Left lobe of liver (tissue), 2 donors: ENCODE results near the gene PCSK4. TPM values are rescaled to one million over a fixed set of nuclear protein-coding genes. Genes with fewer than 3 reads are reported as not detected.
A peak's percentile ranks its signal among the peaks of the same experiment; 100 is the strongest.
"Not testable (repeated sequence)": the region's sequence is repeated elsewhere in the genome, so short reads cannot be mapped to it uniquely, and the experiment has no call there.

ENCODE experiments used
- ATAC-seq: fragments of 200-7000 bp; cut with Tn5 transposase; one replicate; pipeline ENCODE4 v1.9.1; 2020; ENCODE audit warnings: mild to moderate bottlenecking, moderate library complexity
- DNase-seq: peaks from one replicate; pipeline ENCODE4 v3.0.0-alpha.2; 2020; ENCODE audit warnings: low spot score
- total RNA-seq: library from RNA; stranded (reverse); gene quantifications from one replicate; pipeline ENCODE4 v1.2.1, GENCODE V29; 2021
- donor health status: DM: no; HTN: no; CAD: no; lungs with moderate emphysema.
- donor health status: DM: no; HTN: yes; CAD: no.

The PCSK4 gene
- total RNA-seq, 1 donor from 2014 or later = 4.8 TPM

- no peak for DNase-seq
- ATAC-seq = no peak
Measured at GRCh38 chr19:1441677-1442438, 48.3 kb downstream of the PCSK4 start.

GRCh38 chr19:1441022-1441426, 49.1 kb downstream of the PCSK4 start:
- no peak for DNase-seq
- ATAC-seq = no peak

GRCh38 chr19:1440418-1440801, 49.7 kb downstream of the PCSK4 start:
- no peak for DNase-seq

GRCh38 chr19:1439525-1440417, 50.4 kb downstream of the PCSK4 start:
- not testable (repeated sequence) for DNase-seq, ATAC-seq

More at GRCh38 chr19:1440418-1440801, 49.7 kb downstream of the PCSK4 start:
- ATAC-seq = no peak

GRCh38 chr19:1438933-1439354, 51.2 kb downstream of the PCSK4 start:
- DNase-seq (no peak), ATAC-seq (no peak)

GRCh38 chr19:1438035-1438932, 51.9 kb downstream of the PCSK4 start, which contains the start of gene RPS15:
Gene RPS15 (plus strand): TSS chr19:1438396. CDS start chr19:1438426, 30 bp downstream.
- ATAC-seq = peak; percentile 96

GRCh38 chr19:1437609-1438008, 52.5 kb downstream of the PCSK4 start:
- no peak for DNase-seq

More at GRCh38 chr19:1438035-1438932, 51.9 kb downstream of the PCSK4 start, which contains the start of gene RPS15:
- peak; percentile 96 for DNase-seq

GRCh38 chr19:1435378-1435989, 54.7 kb downstream of the PCSK4 start:
- ATAC-seq (no peak), DNase-seq (no peak)

More at GRCh38 chr19:1437609-1438008, 52.5 kb downstream of the PCSK4 start:
- ATAC-seq = peak; percentile 13

GRCh38 chr19:1434577-1435060, 55.5 kb downstream of the PCSK4 start:
- no peak for ATAC-seq

GRCh38 chr19:1434040-1434366, 56.1 kb downstream of the PCSK4 start:
- ATAC-seq = no peak
- no peak for DNase-seq

More at GRCh38 chr19:1434577-1435060, 55.5 kb downstream of the PCSK4 start:
- no peak for DNase-seq

- no peak for ATAC-seq
- DNase-seq = no peak
Measured at GRCh38 chr19:1433119-1434039, 56.8 kb downstream of the PCSK4 start.

GRCh38 chr19:1432507-1432887, 57.7 kb downstream of the PCSK4 start:
- no peak for ATAC-seq
- no peak for DNase-seq

GRCh38 chr19:1431759-1432506, 58.2 kb downstream of the PCSK4 start:
- no peak for DNase-seq
- no peak for ATAC-seq

Other genes starting within 250 kb of the PCSK4 start
- 282 TPM for gene ATP5F1D, start 248.6 kb downstream of the PCSK4 start, total RNA-seq
- gene MIDN, start 241.8 kb downstream of the PCSK4 start, total RNA-seq = 51.7 TPM
- 125 TPM for gene CIRBP, start 221.0 kb downstream of the PCSK4 start, total RNA-seq
- gene FAM174C, start 214.8 kb downstream of the PCSK4 start, total RNA-seq = 48.0 TPM
- gene EFNA2, start 204.5 kb downstream of the PCSK4 start, total RNA-seq = 8.6 TPM
- 105 TPM for gene NDUFS7, start 106.4 kb downstream of the PCSK4 start, total RNA-seq
- 214 TPM for gene GAMT, start 88.8 kb downstream of the PCSK4 start, total RNA-seq
- 48.1 TPM for gene DAZAP1, start 82.8 kb downstream of the PCSK4 start, total RNA-seq
- 410 TPM for gene RPS15, start 52.0 kb downstream of the PCSK4 start, total RNA-seq
- 0.13 TPM for gene APC2, start 40.2 kb downstream of the PCSK4 start, total RNA-seq
- 19.2 TPM for gene C19orf25, start 11.1 kb downstream of the PCSK4 start, total RNA-seq
- gene REEP6, start 831 bp upstream of the PCSK4 start, total RNA-seq = 118 TPM
- gene ADAMTSL5, start 22.7 kb upstream of the PCSK4 start, total RNA-seq = 1.6 TPM
- not detected for gene PLK5, start 33.7 kb upstream of the PCSK4 start, total RNA-seq
- gene MEX3D, start 78.0 kb upstream of the PCSK4 start, total RNA-seq = 11.4 TPM
- gene MBD3, start 102.5 kb upstream of the PCSK4 start, total RNA-seq = 40.3 TPM
- 220 TPM for gene UQCR11, start 115.1 kb upstream of the PCSK4 start, total RNA-seq
- 14.2 TPM for gene TCF3, start 162.3 kb upstream of the PCSK4 start, total RNA-seq